PFSK-1 (cell line): ENCODE measurements around the gene RABGAP1L.

Source experiments
- FOXP2 ChIP-seq: optimal IDR thresholded peaks from 2 replicates; pipeline ENCODE3; 2011; ENCODE audit warnings: borderline replicate concordance, control low read depth, inconsistent platforms; ENCODE audit not compliant: insufficient read depth; ENCODE audit errors: extremely low read length, extremely low read depth
- POLR2AphosphoS5 ChIP-seq: IDR thresholded peaks from 2 replicates; pipeline ENCODE4 v1.6.1; 2012; ENCODE audit warnings: low read depth, mild to moderate bottlenecking, control low read depth, low read length, moderate library complexity
- SIN3A ChIP-seq: IDR thresholded peaks from 2 replicates; pipeline ENCODE4 v1.6.1; 2012; ENCODE audit warnings: mild to moderate bottlenecking, low read length, moderate library complexity, borderline replicate concordance; ENCODE audit not compliant: insufficient read depth
- TAF1 ChIP-seq: IDR thresholded peaks from 2 replicates; pipeline ENCODE4 v1.6.1; 2012; ENCODE audit warnings: low read length, control low read depth, borderline replicate concordance; ENCODE audit not compliant: insufficient read depth
- TF ChIP-seq, protein P1 (sequence below), 2 experiments: IDR thresholded peaks; 2 replicates each; pipeline versions ENCODE4 v1.6.1 to v1.8.0; 2011 to 2012; ENCODE audit warnings: low read depth in 2 of 2, low read length in 2 of 2, control low read depth in 1 of 2, inconsistent platforms in 1 of 2, mild to moderate bottlenecking in 1 of 2, moderate library complexity in 1 of 2; ENCODE audit not compliant: insufficient read depth in 1 of 2

Gene RABGAP1L

DNA sequence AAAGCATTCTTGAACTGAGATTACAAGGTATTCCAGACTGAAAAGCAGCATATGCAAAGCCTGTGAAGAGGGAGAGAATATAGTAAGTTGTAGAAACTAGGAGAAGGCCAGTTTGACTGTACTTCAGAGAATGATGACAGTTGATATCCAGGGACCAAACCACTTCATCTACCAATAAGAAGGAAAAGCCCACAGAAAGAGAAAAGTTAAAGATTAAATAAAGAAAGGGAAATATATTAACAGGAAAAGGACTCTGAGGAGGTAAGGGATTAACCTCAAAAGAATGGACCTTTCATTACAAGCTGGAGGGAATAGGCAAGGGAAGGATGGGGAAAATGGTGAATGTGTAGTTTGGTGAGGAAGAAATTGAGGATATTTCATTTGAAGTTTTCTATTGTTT is 660.3 kb downstream of the RABGAP1L start:
- TF ChIP-seq FOXP2 (no peak), POLR2AphosphoS5 (no peak), TAF1 (no peak), SIN3A (no peak)
- TF ChIP-seq, protein P1, sequence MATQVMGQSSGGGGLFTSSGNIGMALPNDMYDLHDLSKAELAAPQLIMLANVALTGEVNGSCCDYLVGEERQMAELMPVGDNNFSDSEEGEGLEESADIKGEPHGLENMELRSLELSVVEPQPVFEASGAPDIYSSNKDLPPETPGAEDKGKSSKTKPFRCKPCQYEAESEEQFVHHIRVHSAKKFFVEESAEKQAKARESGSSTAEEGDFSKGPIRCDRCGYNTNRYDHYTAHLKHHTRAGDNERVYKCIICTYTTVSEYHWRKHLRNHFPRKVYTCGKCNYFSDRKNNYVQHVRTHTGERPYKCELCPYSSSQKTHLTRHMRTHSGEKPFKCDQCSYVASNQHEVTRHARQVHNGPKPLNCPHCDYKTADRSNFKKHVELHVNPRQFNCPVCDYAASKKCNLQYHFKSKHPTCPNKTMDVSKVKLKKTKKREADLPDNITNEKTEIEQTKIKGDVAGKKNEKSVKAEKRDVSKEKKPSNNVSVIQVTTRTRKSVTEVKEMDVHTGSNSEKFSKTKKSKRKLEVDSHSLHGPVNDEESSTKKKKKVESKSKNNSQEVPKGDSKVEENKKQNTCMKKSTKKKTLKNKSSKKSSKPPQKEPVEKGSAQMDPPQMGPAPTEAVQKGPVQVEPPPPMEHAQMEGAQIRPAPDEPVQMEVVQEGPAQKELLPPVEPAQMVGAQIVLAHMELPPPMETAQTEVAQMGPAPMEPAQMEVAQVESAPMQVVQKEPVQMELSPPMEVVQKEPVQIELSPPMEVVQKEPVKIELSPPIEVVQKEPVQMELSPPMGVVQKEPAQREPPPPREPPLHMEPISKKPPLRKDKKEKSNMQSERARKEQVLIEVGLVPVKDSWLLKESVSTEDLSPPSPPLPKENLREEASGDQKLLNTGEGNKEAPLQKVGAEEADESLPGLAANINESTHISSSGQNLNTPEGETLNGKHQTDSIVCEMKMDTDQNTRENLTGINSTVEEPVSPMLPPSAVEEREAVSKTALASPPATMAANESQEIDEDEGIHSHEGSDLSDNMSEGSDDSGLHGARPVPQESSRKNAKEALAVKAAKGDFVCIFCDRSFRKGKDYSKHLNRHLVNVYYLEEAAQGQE (IDR thresholded peaks at IDR 0.05; ENCODE audit: insufficient read depth in 1 of 2, low read depth in 2 of 2, low read length in 2 of 2), result no peak

- TF ChIP-seq POLR2AphosphoS5 (no peak), SIN3A (no peak), TAF1 (no peak), FOXP2 (no peak)
- TF ChIP-seq, protein P1 (IDR thresholded peaks at IDR 0.05; ENCODE audit: insufficient read depth in 1 of 2, low read depth in 2 of 2, low read length in 2 of 2), result no peak
Observed at GRCh38 chr1:174825127-174825526, 665.8 kb downstream of the RABGAP1L start.

DNA sequence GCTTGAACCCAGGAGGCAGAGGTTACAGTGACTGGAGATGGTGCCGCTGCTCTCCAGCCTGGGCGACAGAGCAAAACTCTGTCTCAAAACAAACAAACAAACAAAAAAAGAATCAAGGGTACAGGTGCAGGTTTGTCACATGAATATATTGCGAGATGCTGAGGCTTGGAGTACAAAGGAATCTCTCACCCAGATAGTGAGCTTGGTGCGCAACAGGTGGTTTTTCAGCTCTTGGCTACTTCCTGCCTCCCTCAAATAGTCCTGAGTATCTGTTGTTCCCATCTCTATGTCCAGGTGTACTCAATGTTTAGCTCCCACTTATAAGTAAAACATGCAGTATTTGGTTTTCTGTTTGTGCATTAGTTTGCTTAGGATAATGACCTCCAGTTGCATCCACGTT is 666.5 kb downstream of the RABGAP1L start:
- no peak for TF ChIP-seq POLR2AphosphoS5
- TF ChIP-seq FOXP2, result no peak
- TF ChIP-seq SIN3A, result no peak
- TF ChIP-seq, protein P1 (IDR thresholded peaks at IDR 0.05; ENCODE audit: insufficient read depth in 1 of 2, low read depth in 2 of 2, low read length in 2 of 2), result no peak
- no peak for TF ChIP-seq TAF1

GRCh38 chr1:174828264-174828663 is 668.9 kb downstream of the RABGAP1L start:
- TF ChIP-seq FOXP2 (no peak), SIN3A (no peak), TAF1 (no peak), POLR2AphosphoS5 (no peak)
- TF ChIP-seq, protein P1 (IDR thresholded peaks at IDR 0.05; ENCODE audit: insufficient read depth in 1 of 2, low read depth in 2 of 2, low read length in 2 of 2), result no peak

GRCh38 chr1:174829990-174830389 is 670.7 kb downstream of the RABGAP1L start:
- no peak for TF ChIP-seq FOXP2
- no peak for TF ChIP-seq TAF1
- TF ChIP-seq POLR2AphosphoS5, result no peak
- TF ChIP-seq, protein P1 (IDR thresholded peaks at IDR 0.05; ENCODE audit: insufficient read depth in 1 of 2, low read depth in 2 of 2, low read length in 2 of 2), result no peak
- TF ChIP-seq SIN3A, result no peak
